Gastrocnemius medialis (tissue), 4 donors: ENCODE measurements around the gene AATK.

Experiments used
- CTCF ChIP-seq, 5 experiments: fragments of 450-650 bp in 3 of 5; fragments of 200-600 bp in 2 of 5; sonication (generic) in 2 of 5; IDR thresholded peaks in 4 of 5; conservative IDR thresholded peaks in 1 of 5; 1 replicate in 4 of 5; 2 replicates in 1 of 5; pipeline ENCODE4 v1.5.1; 2016 to 2019; ENCODE audit warnings: antibody characterized with exemption in 5 of 5, mild to moderate bottlenecking in 3 of 5, moderate library complexity in 3 of 5
- POLR2A ChIP-seq, 2 donors: fragments of 450-650 bp; IDR thresholded peaks; one replicate each; pipeline ENCODE4 v1.6.1; 2017; ENCODE audit warnings: antibody characterized with exemption in 2 of 2, mild to moderate bottlenecking in 2 of 2, moderate library complexity in 2 of 2

GRCh38 chr17:81162491-81162890, 3.5 kb downstream of the AATK start:
- TF ChIP-seq CTCF (IDR thresholded peaks at IDR 0.05 in 4 of 5, conservative IDR thresholded peaks at IDR 0.05 in 1 of 5) (no peak), POLR2A (IDR thresholded peaks at IDR 0.05) (no peak)
